ENCODE measurements around the gene SERPINB13. TPM values are rescaled to one million over a fixed set of nuclear protein-coding genes. Genes with fewer than 3 reads are reported as not detected.
"Not testable (repeated sequence)": the region's sequence is repeated elsewhere in the genome, so short reads cannot be mapped to it uniquely, and the experiment has no call there.

The SERPINB13 gene
- polyA plus RNA-seq, 3 donors from 2014 or later, result not detected

DNA sequence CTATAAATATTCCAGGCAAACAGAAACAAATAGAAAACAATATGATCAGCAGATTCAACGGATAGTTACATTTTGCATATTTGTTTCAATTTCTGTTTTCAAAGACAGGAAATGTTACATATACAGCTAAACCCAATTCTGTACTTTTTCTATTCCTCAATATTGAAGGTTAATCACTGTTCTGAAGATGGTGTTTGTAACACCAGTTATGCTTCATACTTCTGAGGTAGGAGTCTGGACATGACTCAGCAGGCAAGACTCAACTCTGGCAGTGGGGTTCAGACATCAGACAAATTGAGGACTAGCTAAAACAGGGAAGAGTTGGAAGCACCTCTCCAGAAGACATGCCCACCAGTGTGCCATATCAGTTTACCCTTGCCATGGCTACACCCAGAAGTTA is 16.6 kb downstream of the SERPINB13 start:
- no peaks in the 10 kb centered on the region for H3K4me1 Mint-ChIP-seq
- peaks cover 0 to 2% (median 0%) of the 10 kb centered on the region in 3 donors for H3K36me3 Mint-ChIP-seq
- no peak for DNase-seq
- H3K27me3 Mint-ChIP-seq (ENCODE audit: low read depth in 3 of 3), result peaks cover 2 to 4% (median 3%) of the 10 kb centered on the region in 3 donors
- no peak overlapping the region for H3K4me3 Mint-ChIP-seq
- H3K9me3 Mint-ChIP-seq, result peaks cover 0 to 2% (median 0%) of the 10 kb centered on the region in 6 donors
- H3K27ac Mint-ChIP-seq, result no peak overlapping the region

DNA sequence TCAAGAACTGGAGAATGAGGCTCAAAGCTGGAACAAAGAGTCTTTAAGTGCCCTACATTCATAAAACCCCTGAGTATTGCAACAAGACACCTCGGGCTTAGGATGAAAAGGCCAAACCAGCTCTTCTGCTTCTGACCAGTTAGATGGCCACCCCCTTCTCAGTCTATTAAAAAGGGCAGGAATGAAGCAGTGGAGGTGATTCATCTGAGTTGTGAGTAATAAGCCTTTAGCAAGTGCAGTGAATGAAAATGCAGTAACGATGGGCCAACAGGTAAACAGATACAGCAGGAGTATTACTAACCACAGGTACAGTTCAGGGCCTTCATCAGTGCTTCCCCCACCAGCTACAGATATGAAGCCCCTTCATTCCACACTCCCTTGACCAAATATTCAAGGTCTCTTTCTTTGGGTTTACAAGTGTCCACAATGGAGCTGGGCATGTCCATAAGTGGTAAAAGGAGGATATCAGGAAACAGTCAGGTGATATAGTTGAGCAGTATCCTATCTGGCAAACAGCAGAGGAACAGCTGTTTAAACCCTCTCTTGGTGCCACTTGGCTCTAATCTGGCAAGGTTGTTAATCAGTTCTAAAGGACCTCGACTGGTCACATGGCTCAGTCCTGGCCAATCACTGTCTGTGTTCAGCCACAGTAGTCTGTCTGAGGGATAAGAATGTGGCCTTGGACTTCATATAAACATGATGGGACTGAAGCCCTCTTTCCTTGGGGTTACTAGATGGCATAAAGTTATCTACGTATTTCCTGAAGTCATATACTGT is 17.8 kb downstream of the SERPINB13 start:
- Mint-ChIP-seq H3K4me3 (no peak overlapping the region), H3K9me3 (peaks cover 0 to 2% (median 0%) of the 10 kb centered on the region in 6 donors), H3K4me1 (no peaks in the 10 kb centered on the region), H3K27me3 (ENCODE audit: low read depth in 3 of 3) (peaks cover 2 to 4% (median 2%) of the 10 kb centered on the region in 3 donors), H3K27ac (no peak overlapping the region), H3K36me3 (peaks cover 0 to 2% (median 0%) of the 10 kb centered on the region in 3 donors)
- no peak for DNase-seq

DNA sequence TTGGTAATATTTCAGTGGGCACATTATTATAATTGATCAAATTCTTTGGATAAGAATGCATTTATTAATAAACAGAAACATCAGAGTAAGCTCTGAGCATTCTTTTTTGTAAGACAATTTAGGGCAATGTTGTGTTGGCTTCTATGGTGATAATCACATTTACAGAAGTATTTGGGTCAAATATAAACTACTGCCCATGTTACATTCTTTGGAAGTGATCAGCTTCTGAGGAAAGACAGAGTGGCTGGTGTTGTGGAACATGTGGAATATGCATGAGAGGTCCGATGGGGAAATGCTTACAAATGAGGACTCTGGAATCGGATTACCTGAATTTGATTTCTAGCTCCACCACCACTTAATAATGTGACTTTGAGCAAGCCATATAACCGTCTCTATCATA is 19.4 kb downstream of the SERPINB13 start:
- Mint-ChIP-seq H3K4me1 (no peaks in the 10 kb centered on the region), H3K9me3 (peaks cover 0 to 8% (median 0%) of the 10 kb centered on the region in 6 donors), H3K4me3 (no peak overlapping the region), H3K27me3 (ENCODE audit: low read depth in 3 of 3) (peaks cover 2 to 4% (median 2%) of the 10 kb centered on the region in 3 donors), H3K36me3 (peaks cover 0 to 2% (median 0%) of the 10 kb centered on the region in 3 donors), H3K27ac (no peak overlapping the region)
- DNase-seq, result no peak

DNA sequence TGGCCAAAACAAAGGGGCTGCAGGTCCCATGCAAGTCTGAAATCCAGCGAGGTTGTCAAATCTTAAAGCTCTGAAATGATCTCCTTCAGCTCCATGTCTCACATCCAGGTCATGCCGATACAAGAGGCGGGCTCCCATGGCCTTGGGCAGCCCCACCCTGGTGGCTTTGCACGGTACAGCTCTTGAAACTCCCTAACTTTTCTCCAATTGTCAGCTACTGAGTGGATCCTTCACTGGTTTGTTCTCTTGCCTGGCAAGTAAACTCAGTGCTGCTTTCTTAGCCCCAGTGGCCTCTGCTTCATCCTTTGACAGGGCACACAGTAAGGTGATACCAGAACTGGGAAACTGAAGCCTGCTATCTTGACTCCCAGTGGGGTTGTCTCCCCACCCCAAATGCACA is 26.3 kb downstream of the SERPINB13 start:
- Mint-ChIP-seq H3K36me3 (no peaks in the 10 kb centered on the region), H3K4me3 (no peak overlapping the region), H3K4me1 (no peaks in the 10 kb centered on the region), H3K27me3 (ENCODE audit: low read depth in 3 of 3) (peaks cover 0 to 5% (median 2%) of the 10 kb centered on the region in 3 donors), H3K9me3 (peaks cover 0 to 6% (median 0%) of the 10 kb centered on the region in 6 donors), H3K27ac (no peak overlapping the region)
- DNase-seq, result no peak

DNA sequence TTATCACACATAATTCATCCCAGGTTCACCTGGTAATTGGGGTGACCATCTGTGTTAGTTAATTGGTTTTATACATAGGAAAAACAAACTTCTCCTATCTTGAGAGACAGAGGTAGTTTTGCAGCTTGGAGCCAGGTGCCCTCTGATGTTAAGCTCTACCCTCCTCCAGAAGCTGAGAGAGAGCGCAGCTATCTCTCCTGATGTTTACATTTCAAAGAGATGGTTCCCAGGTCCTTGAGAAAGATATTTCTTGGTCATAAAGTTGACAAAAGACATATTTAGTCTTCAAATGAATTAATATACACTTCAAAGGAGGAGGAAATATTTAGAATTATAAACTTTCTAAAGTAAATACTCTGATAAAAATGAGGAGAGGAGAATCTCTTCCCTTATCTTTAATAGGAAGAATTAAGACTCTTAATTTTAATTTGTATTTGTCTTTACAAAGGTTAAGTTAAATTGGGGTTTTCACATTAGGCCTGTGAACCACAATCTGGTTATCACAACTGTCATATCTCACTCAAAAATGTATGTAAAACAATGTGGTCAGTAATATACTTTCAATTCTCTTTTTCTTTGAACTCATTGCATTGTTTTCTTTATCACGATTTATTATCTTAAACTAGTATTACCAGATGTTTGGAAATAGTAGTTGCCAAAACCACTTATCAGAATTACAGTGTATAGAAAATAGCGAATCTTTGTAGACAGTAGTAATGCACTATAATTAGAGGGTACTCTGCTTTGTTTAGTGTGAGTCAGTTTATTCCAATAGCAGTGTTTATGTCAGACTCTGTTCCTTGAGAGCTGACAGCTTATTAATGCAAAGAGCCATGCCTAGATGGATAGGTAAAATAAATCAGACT is 30.1 kb downstream of the SERPINB13 start:
- H3K27me3 Mint-ChIP-seq (ENCODE audit: low read depth in 3 of 3), result peaks cover 0 to 3% (median 2%) of the 10 kb centered on the region in 3 donors
- H3K4me3 Mint-ChIP-seq, result no peak overlapping the region
- H3K9me3 Mint-ChIP-seq, result peaks cover 0 to 10% (median under 1%) of the 10 kb centered on the region in 6 donors
- no peaks in the 10 kb centered on the region for H3K36me3 Mint-ChIP-seq
- no peaks in the 10 kb centered on the region for H3K4me1 Mint-ChIP-seq
- no peak overlapping the region for H3K27ac Mint-ChIP-seq
- DNase-seq, result no peak

DNA sequence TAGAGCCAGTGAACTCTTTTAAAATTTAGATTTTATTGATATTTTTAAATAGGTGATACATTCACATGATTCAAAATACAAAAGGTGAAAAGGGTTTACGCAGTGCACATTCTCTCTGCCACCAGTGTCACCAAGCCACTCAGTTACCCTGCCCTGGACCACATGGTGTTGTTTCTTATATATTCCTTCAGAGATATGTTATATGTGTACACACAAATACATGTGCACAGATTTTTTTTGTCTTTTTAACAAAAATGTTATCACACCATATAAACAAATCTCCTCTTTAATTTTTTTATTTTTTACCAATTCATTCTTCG is 30.7 kb downstream of the SERPINB13 start:
- Mint-ChIP-seq H3K4me1 (no peaks in the 10 kb centered on the region), H3K4me3 (no peak overlapping the region), H3K9me3 (peaks cover 0 to 10% (median 4%) of the 10 kb centered on the region in 6 donors), H3K27me3 (ENCODE audit: low read depth in 3 of 3) (peaks cover 0 to 6% (median 2%) of the 10 kb centered on the region in 3 donors), H3K27ac (no peak overlapping the region), H3K36me3 (no peaks in the 10 kb centered on the region)
- DNase-seq, result no peak

DNA sequence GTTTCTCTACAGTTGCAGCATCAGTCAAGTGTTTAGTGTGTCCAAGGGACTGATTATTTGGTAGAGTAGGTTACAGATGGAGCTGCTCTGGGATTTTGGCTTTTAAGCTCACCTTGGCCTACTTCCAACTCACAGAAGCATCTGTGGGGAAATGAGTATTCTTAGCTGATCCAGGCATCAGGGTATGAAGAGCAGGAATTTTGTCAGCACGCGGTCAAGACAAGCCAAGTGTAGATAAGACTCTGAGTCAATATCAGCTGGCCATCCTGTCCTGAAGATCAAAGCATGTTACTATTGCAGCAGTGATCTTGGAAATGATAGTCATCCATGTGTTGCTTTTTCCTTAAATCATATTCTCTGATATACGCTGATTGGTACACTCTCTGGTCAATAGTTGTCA is 32.5 kb downstream of the SERPINB13 start:
- Mint-ChIP-seq H3K27ac (no peak overlapping the region), H3K36me3 (no peaks in the 10 kb centered on the region), H3K9me3 (peaks cover 4 to 21% (median 9%) of the 10 kb centered on the region in 6 donors), H3K4me1 (no peaks in the 10 kb centered on the region), H3K4me3 (no peak overlapping the region), H3K27me3 (ENCODE audit: low read depth in 3 of 3) (peaks cover 0 to 6% (median 2%) of the 10 kb centered on the region in 3 donors)
- DNase-seq, result no peak

DNA sequence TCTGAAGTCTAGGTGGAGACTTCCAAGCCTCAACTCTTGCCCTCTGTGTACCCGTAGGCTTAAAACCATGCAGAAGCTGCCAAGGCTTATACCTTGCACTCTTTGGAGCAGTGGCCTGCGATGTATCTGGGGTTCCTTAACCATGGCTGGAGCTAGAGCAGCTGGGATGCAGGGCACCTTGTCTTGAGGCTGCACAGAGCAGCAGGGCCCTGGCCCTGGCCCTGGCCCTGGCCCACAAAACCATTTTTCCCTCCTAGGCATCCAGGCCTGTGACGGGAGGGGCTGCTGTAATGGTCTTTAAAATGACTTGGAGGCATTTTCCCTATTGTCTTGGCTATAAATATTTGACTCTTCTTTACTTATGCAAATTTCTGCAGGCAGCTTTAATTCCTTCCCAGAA is 37.7 kb downstream of the SERPINB13 start:
- Mint-ChIP-seq H3K9me3 (peaks cover 19 to 49% (median 34%) of the 10 kb centered on the region in 6 donors), H3K4me3 (no peak overlapping the region), H3K27ac (no peak overlapping the region), H3K36me3 (no peaks in the 10 kb centered on the region), H3K27me3 (ENCODE audit: low read depth in 3 of 3) (peaks cover 0 to 5% (median 3%) of the 10 kb centered on the region in 3 donors), H3K4me1 (no peaks in the 10 kb centered on the region)
- DNase-seq, result no peak

DNA sequence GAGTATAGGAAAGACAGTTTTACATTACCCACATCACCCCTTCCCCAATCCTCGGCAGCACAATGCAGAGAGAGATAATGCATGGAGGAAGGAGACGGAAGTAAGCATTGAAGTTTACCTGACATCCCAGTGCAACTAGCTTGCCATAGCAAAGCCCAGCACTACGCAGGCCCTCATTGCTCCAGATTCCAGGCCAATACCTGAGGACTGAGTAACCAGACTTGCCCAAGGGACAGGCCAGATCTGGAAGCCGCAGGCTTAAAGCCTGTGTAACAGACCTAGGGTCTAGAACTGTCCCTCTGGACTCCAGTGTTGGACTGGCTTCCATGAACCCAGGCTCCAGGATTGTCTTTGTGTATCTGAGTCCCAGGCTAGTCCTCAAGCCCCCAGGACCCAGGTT is 39.3 kb downstream of the SERPINB13 start:
- Mint-ChIP-seq H3K27ac (no peak overlapping the region), H3K4me1 (no peaks in the 10 kb centered on the region), H3K9me3 (peaks cover 20 to 49% (median 35%) of the 10 kb centered on the region in 6 donors), H3K36me3 (no peaks in the 10 kb centered on the region), H3K27me3 (ENCODE audit: low read depth in 3 of 3) (peaks cover 0 to 5% (median 3%) of the 10 kb centered on the region in 3 donors), H3K4me3 (no peak overlapping the region)
- no peak for DNase-seq

DNA sequence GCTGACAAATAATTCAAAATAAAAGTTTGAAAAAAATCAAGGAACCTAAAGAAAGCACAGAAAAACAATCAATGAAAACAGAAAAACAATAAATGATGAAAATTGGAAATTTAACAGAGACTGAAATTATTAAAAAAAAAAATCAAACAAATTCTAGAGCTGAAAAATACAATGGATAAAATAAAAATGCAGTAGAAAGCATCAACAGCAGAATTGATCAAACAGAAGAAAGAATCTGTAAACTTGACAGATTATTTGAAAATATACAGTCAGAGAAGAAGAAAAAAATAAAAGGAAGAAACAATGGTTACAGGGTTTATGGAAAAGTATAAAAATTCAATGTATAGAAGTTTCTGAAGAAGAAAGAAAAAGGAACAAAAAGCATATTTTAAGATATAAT is 40.7 kb downstream of the SERPINB13 start:
- Mint-ChIP-seq H3K27ac (no peak overlapping the region), H3K36me3 (no peaks in the 10 kb centered on the region), H3K27me3 (ENCODE audit: low read depth in 3 of 3) (peaks cover under 1 to 5% (median 2%) of the 10 kb centered on the region in 3 donors), H3K4me1 (no peaks in the 10 kb centered on the region), H3K4me3 (no peak overlapping the region), H3K9me3 (peaks cover 14 to 46% (median 33%) of the 10 kb centered on the region in 6 donors)
- no peak for DNase-seq

DNA sequence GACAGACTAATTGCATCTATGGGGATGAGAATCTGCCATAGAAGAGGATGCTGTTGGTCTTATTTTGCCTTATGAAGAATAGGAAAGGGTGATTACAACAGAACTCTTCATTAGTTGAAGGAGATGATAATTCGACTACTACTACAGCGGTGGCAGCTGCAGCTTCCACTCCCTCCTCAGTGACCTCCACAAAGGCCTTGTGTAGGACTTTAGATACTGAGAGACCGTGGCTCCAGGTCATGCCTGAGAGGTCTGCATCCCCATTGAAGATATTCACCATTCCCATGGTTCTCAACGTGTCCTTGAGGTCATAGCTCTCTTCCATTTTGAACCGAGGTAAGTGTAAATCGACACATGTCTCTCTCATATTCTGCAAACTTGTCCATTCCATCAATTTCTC is 50.6 kb downstream of the SERPINB13 start:
- DNase-seq, result no peak
- Mint-ChIP-seq H3K4me3 (no peak overlapping the region), H3K27me3 (ENCODE audit: low read depth in 3 of 3) (peaks cover 0 to 2% (median 0%) of the 10 kb centered on the region in 3 donors), H3K9me3 (peaks cover 0 to 2% (median 0%) of the 10 kb centered on the region in 6 donors), H3K27ac (no peak overlapping the region), H3K4me1 (no peaks in the 10 kb centered on the region), H3K36me3 (no peaks in the 10 kb centered on the region)

DNA sequence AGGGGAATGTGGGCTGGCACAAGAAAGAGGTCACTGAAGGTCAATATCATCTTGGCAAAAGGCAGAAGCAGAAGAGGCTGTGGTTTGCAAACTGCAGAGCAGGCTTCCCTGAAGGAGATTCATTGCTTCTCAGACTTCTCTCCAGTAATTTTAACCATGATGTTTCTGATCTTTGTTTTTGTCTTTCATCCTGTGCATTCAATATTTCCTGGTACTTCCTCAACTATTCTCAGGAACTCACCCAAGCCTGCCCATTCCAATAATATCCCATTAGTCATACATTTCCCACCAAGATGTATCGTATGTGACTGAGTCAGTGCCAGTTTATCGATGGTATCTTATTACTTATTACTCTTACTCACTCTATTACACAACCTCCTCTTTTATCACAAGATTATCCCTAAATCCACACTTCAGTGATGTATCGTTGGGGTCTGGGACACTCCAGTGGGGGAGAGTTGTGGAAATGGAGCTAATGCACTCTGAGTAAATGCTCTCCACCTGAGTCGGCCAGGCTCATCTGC is 54.1 kb downstream of the SERPINB13 start:
- not testable (repeated sequence) for H3K27me3 Mint-ChIP-seq (ENCODE audit: low read depth in 3 of 3); H3K4me1 Mint-ChIP-seq; H3K4me3 Mint-ChIP-seq; H3K36me3 Mint-ChIP-seq; DNase-seq; H3K9me3 Mint-ChIP-seq; H3K27ac Mint-ChIP-seq

DNA sequence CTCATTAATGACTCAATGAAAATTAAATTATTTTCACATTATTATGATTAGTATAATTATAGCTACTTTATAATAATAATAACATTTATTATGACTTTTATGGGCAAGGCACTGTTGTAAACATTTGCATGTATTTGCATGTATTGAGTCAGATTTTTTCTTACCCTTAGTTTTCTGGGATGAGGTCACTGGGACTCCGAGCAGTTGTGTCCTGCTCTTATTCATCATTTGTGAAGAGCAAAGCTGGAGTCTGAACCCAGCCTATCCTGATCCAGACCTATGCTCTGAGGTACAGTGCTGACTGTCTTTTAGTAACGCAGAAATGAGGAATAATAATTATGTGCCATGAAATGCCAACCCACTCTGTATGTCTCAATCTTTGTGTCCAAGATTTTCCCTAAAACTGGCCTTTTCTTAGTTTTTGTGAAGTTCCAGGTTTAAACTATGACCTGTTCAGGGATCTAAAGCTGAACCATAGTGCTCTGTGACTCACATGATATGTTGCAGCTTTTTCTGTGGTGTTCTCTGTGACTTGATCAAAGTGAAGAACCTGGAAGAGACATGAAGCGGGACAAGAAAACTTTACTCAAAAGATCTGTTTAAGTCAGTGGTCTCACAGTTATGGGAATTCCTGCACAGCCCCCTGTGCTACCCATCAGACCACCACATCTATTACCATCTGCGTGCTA is 55.7 kb downstream of the SERPINB13 start:
- H3K27me3 Mint-ChIP-seq (ENCODE audit: low read depth in 3 of 3); H3K27ac Mint-ChIP-seq; H3K36me3 Mint-ChIP-seq; H3K4me1 Mint-ChIP-seq; H3K4me3 Mint-ChIP-seq; H3K9me3 Mint-ChIP-seq; DNase-seq: not testable (repeated sequence)
